CD14-positive monocyte (primary cell): ENCODE data around the gene KCNMA1. TPM values are rescaled to one million over a fixed set of nuclear protein-coding genes. Genes with fewer than 3 reads are reported as not detected.

Experiments
- DNase-seq, 3 donors: peaks; one replicate each; pipeline ENCODE4 v3.0.0-alpha.2; 2011 to 2022
- H2AFZ ChIP-seq: 2 replicates; pipeline ENCODE4 v1.6.0; 2012; ENCODE audit warnings: mild to moderate bottlenecking, low read depth, low read length, inconsistent platforms; ENCODE audit not compliant: insufficient read depth, poor library complexity, severe bottlenecking
- H3K27ac ChIP-seq, 2 donors: 1 replicate in 1 of 2; 2 replicates in 1 of 2; pipeline ENCODE4 v1.5.1; 2012 to 2013; ENCODE audit warnings: low read length in 2 of 2, control low read depth in 1 of 2, inconsistent platforms in 1 of 2, low read depth in 1 of 2, mild to moderate bottlenecking in 1 of 2
- H3K27me3 ChIP-seq, 2 donors: one replicate each; pipeline versions ENCODE4 v1.6.0 to v1.6.1; 2011 to 2013; ENCODE audit warnings: low read length in 2 of 2; ENCODE audit not compliant: control insufficient read depth in 2 of 2, insufficient read depth in 2 of 2
- H3K36me3 ChIP-seq, 2 donors: replicated peaks in 1 of 2; 1 replicate in 1 of 2; 2 replicates in 1 of 2; pipeline versions ENCODE4 v1.5.1 to v1.6.1; 2012 to 2013; ENCODE audit warnings: low read length in 2 of 2, control low read depth in 1 of 2, inconsistent platforms in 1 of 2, mild to moderate bottlenecking in 1 of 2; ENCODE audit not compliant: insufficient read depth in 2 of 2, control insufficient read depth in 1 of 2
- H3K4me1 ChIP-seq, 2 donors: 1 replicate in 1 of 2; 2 replicates in 1 of 2; pipeline versions ENCODE4 v1.5.1 to v1.6.1; 2012 to 2013; ENCODE audit warnings: low read length in 2 of 2, control low read depth in 1 of 2, inconsistent platforms in 1 of 2, mild to moderate bottlenecking in 1 of 2, moderate library complexity in 1 of 2; ENCODE audit not compliant: insufficient read depth in 2 of 2, control insufficient read depth in 1 of 2
- H3K4me2 ChIP-seq: replicated peaks from 2 replicates; pipeline ENCODE3; 2012; ENCODE audit warnings: low read length, moderate library complexity, mild to moderate bottlenecking; ENCODE audit not compliant: poor library complexity, severe bottlenecking; ENCODE audit errors: extremely low read depth
- H3K4me3 ChIP-seq, 3 experiments: fragments of 200-600 bp in 1 of 3; sonication (generic) in 1 of 3; replicated peaks in 1 of 3; 1 replicate in 2 of 3; 2 replicates in 1 of 3; pipeline ENCODE4 v1.5.1; 2011 to 2013; ENCODE audit warnings: low read length in 3 of 3, mild to moderate bottlenecking in 3 of 3, control low read depth in 2 of 3, low read depth in 2 of 3, inconsistent platforms in 1 of 3, moderate library complexity in 1 of 3
- H3K79me2 ChIP-seq: 2 replicates; pipeline ENCODE4 v1.6.0; 2012; ENCODE audit warnings: mild to moderate bottlenecking, control low read depth, inconsistent platforms, low read length, moderate library complexity; ENCODE audit not compliant: insufficient read depth
- H3K9ac ChIP-seq: 2 replicates; pipeline ENCODE4 v1.6.0; 2017; ENCODE audit warnings: low read length, mild to moderate bottlenecking; ENCODE audit not compliant: insufficient read depth, poor library complexity, severe bottlenecking
- H3K9me3 ChIP-seq, 2 donors: replicated peaks in 1 of 2; 1 replicate in 1 of 2; 2 replicates in 1 of 2; pipeline versions ENCODE4 v1.5.1 to v1.6.1; 2012 to 2013; ENCODE audit warnings: low read length in 2 of 2, control low read depth in 1 of 2; ENCODE audit not compliant: control insufficient read depth in 1 of 2, insufficient read depth in 1 of 2
- H4K20me1 ChIP-seq: 2 replicates; pipeline ENCODE4 v1.6.0; 2012; ENCODE audit warnings: mild to moderate bottlenecking, low read length, control low read depth, moderate library complexity; ENCODE audit not compliant: insufficient read depth
- H3K27ac Mint-ChIP-seq, 7 donors: one replicate each; pipeline ENCODE4 v1.8.0; 2020; ENCODE audit warnings: mild to moderate bottlenecking in 7 of 7, mixed read lengths in 7 of 7, moderate library complexity in 6 of 7, inconsistent platforms in 2 of 7
- H3K27me3 Mint-ChIP-seq, 3 donors: one replicate each; pipeline ENCODE4 v1.8.0; 2021 to 2022; ENCODE audit warnings: low read depth in 3 of 3, mild to moderate bottlenecking in 3 of 3, mixed read lengths in 3 of 3, moderate library complexity in 3 of 3, inconsistent platforms in 1 of 3
- H3K36me3 Mint-ChIP-seq, 2 donors: one replicate each; pipeline ENCODE4 v1.8.0; 2020; ENCODE audit warnings: mixed read lengths in 2 of 2, inconsistent platforms in 1 of 2, mild to moderate bottlenecking in 1 of 2
- H3K4me1 Mint-ChIP-seq: one replicate; pipeline ENCODE4 v1.8.0; 2020; ENCODE audit warnings: mild to moderate bottlenecking, mixed read lengths
- H3K4me3 Mint-ChIP-seq, 2 donors: one replicate each; pipeline ENCODE4 v1.8.0; 2020; ENCODE audit warnings: mild to moderate bottlenecking in 2 of 2, mixed read lengths in 2 of 2, moderate library complexity in 1 of 2
- H3K9me3 Mint-ChIP-seq, 7 donors: one replicate each; pipeline ENCODE4 v1.8.0; 2020 to 2022; ENCODE audit warnings: mixed read lengths in 7 of 7, mild to moderate bottlenecking in 6 of 7, moderate library complexity in 6 of 7, inconsistent platforms in 2 of 7
- WGBS: methylation state at CpG from one replicate; pipeline ENCODE4 v1.1.5; 2013; ENCODE audit warnings: missing lambda C conversion rate; ENCODE audit not compliant: insufficient coverage; 5-methylcytosine and 5-hydroxymethylcytosine counted together
- intact Hi-C, 2 donors: fragments of 100-400 bp; cut with micrococcal nuclease; formaldehyde crosslinking; loops; one replicate each; pipeline versions ENCODE4 v1.15.0 to v1.15.1; 2023
- polyA plus RNA-seq, 3 donors: library from polyadenylated mRNA; depleted of rRNA in 1 of 3; unstranded in 2 of 3; stranded (reverse) in 1 of 3; fragments of 300-500 nt in 2 of 3; fragments of >200 nt in 1 of 3; fragmentation: Illumina TruSeq in 2 of 3; gene quantifications; 1 replicate in 2 of 3; 2 replicates in 1 of 3; pipeline ENCODE4 v1.2.3, GENCODE V29; 2012 to 2021
- TF ChIP-seq, protein P1 (sequence below): fragments of 200-600 bp; IDR thresholded peaks from one replicate; pipeline ENCODE4 v1.8.0; 2022; ENCODE audit warnings: antibody characterized with exemption, mild to moderate bottlenecking

KCNMA1 gene
- polyA plus RNA-seq, 3 donors, result 0.11 to 1.0 TPM; not detected in 1

DNA sequence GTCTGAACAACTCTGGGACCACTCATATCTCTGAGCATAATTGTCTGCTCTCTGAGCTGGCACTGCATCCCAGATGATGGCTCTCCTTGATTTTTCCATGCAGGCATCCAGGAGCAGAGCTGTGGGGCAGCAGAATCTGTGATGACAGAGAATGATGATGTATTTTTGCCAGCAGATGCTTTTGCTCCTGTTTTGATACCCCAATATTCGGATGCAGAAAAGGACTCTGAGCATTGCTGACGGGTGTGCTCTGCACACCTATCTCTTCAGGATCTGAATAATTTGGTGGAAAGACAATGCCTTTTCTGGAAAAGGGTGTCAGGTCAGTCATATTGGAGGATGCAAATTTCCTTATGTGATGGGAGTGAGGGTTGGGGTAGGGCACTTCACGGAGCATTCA lies 735.9 kb downstream of the KCNMA1 start:
- no peak overlapping the region for H2AFZ ChIP-seq

DNA sequence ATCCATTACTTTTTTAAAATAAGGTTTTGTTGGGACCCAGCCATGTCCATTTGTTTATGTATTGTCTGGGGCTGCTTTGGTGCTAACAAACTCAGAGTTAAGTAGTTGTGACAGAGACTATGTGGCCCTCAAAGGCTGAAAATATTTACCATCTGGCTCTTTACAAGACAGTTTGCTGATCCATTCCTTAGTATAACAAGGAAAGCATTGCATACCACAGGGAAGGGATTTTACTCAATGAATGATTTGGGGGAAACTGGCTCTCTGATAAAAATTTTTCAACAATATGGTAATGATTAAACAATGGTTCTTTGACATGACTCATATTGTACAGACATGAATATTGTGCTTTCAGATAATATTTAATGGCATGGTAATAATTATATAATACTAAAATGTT lies 738.1 kb downstream of the KCNMA1 start:
- no peak overlapping the region for H3K27ac Mint-ChIP-seq
- Histone ChIP-seq H4K20me1 (no peaks in the 10 kb centered on the region), H3K4me2 (no peak overlapping the region), H3K27me3 (no peaks in the 10 kb centered on the region), H2AFZ (no peak overlapping the region), H3K4me1 (no peaks in the 10 kb centered on the region), H3K4me3 (no peak overlapping the region), H3K9me3 (peaks cover 0 to 6% of the 10 kb centered on the region in 2 donors), H3K79me2 (no peaks in the 10 kb centered on the region), H3K9ac (no peak overlapping the region), H3K36me3 (no peaks in the 10 kb centered on the region), H3K27ac (no peak overlapping the region)
- H3K36me3 Mint-ChIP-seq, result no peaks in the 10 kb centered on the region
- DNase-seq, result no peak
- TF ChIP-seq, protein P1, sequence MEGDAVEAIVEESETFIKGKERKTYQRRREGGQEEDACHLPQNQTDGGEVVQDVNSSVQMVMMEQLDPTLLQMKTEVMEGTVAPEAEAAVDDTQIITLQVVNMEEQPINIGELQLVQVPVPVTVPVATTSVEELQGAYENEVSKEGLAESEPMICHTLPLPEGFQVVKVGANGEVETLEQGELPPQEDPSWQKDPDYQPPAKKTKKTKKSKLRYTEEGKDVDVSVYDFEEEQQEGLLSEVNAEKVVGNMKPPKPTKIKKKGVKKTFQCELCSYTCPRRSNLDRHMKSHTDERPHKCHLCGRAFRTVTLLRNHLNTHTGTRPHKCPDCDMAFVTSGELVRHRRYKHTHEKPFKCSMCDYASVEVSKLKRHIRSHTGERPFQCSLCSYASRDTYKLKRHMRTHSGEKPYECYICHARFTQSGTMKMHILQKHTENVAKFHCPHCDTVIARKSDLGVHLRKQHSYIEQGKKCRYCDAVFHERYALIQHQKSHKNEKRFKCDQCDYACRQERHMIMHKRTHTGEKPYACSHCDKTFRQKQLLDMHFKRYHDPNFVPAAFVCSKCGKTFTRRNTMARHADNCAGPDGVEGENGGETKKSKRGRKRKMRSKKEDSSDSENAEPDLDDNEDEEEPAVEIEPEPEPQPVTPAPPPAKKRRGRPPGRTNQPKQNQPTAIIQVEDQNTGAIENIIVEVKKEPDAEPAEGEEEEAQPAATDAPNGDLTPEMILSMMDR, result no peak
- peaks cover 0 to 1% (median 1%) of the 10 kb centered on the region in 3 donors for H3K27me3 Mint-ChIP-seq
- no peak overlapping the region for H3K4me3 Mint-ChIP-seq
- intact Hi-C loops, result no loop called here
- peaks cover 6% of the 10 kb centered on the region for H3K4me1 Mint-ChIP-seq
- H3K9me3 Mint-ChIP-seq, result peaks cover 5 to 11% (median 8%) of the 10 kb centered on the region in 7 donors

More for the DNA sequence above, 735.9 kb downstream of the KCNMA1 start:
- no peak overlapping the region for H3K9ac ChIP-seq
- H4K20me1 ChIP-seq, result no peaks in the 10 kb centered on the region
- Mint-ChIP-seq H3K4me3 (no peak overlapping the region), H3K9me3 (peaks cover 0 to 2% (median 0%) of the 10 kb centered on the region in 7 donors), H3K27ac (no peak overlapping the region), H3K27me3 (peaks cover 0 to 1% (median 1%) of the 10 kb centered on the region in 3 donors), H3K4me1 (peaks cover 3% of the 10 kb centered on the region), H3K36me3 (no peaks in the 10 kb centered on the region)
- no peaks in the 10 kb centered on the region for H3K79me2 ChIP-seq
- no peak for DNase-seq
- H3K27ac ChIP-seq, result no peak overlapping the region
- H3K4me3 ChIP-seq, result no peak overlapping the region
- H3K27me3 ChIP-seq, result no peaks in the 10 kb centered on the region
- H3K36me3 ChIP-seq, result no peaks in the 10 kb centered on the region
- TF ChIP-seq, protein P1, result no peak
- H3K4me1 ChIP-seq, result no peaks in the 10 kb centered on the region
- intact Hi-C loops, result no loop called here
- no peaks in the 10 kb centered on the region for H3K9me3 ChIP-seq
- 83% methylated on average over 1 of the region's 3 CpGs for WGBS
- H3K4me2 ChIP-seq, result no peak overlapping the region
